Peyer's patch (tissue), 4 donors: ENCODE data around the gene IFRD2. TPM values are rescaled to one million over a fixed set of nuclear protein-coding genes. Genes with fewer than 3 reads are reported as not detected.
"Not testable (repeated sequence)": the region's sequence is repeated elsewhere in the genome, so short reads cannot be mapped to it uniquely, and the experiment has no call there.

ENCODE experiments used
- DNase-seq, 3 donors: peaks; one replicate each; pipeline ENCODE4 v3.0.0-alpha.2; 2017 to 2019
- H3K27ac ChIP-seq, 4 donors: fragments of 200-600 bp; sonication (generic); one replicate each; pipeline ENCODE4 v1.5.1; 2016 to 2019
- H3K27me3 ChIP-seq, 2 donors: fragments of 200-600 bp; sonication (generic); one replicate each; pipeline ENCODE4 v1.5.1; 2019
- H3K36me3 ChIP-seq, 3 donors: fragments of 200-600 bp; sonication (generic); one replicate each; pipeline ENCODE4 v1.5.1; 2016 to 2019
- H3K4me1 ChIP-seq, 4 donors: fragments of 200-600 bp; sonication (generic); one replicate each; pipeline ENCODE4 v1.5.1; 2016 to 2019
- H3K4me3 ChIP-seq, 4 donors: fragments of 200-600 bp; sonication (generic); 1 replicate in 3 of 4; 2 replicates in 1 of 4; pipeline ENCODE4 v1.5.1; 2016 to 2019; ENCODE audit warnings: mild to moderate bottlenecking in 1 of 4
- H3K9me3 ChIP-seq, 4 donors: fragments of 200-600 bp; sonication (generic); one replicate each; pipeline ENCODE4 v1.5.1; 2016 to 2019; ENCODE audit warnings: mild to moderate bottlenecking in 1 of 4
- POLR2A ChIP-seq, 2 donors: fragments of 450-650 bp; IDR thresholded peaks; one replicate each; pipeline ENCODE4 v1.5.1; 2017; ENCODE audit warnings: antibody characterized with exemption in 2 of 2, mild to moderate bottlenecking in 2 of 2, moderate library complexity in 2 of 2
- total RNA-seq, 4 donors: library from RNA; depleted of rRNA; stranded (reverse); fragments of >200 nt; gene quantifications; one replicate each; pipeline ENCODE4 v1.1.0, GENCODE V29; 2016
- TF ChIP-seq, protein P1 (sequence below), 6 experiments: fragments of 450-650 bp in 4 of 6; fragments of 200-600 bp in 2 of 6; sonication (generic) in 1 of 6; IDR thresholded peaks; one replicate each; pipeline ENCODE4 v1.5.1; 2017 to 2019; ENCODE audit warnings: antibody characterized with exemption in 6 of 6, mild to moderate bottlenecking in 3 of 6, moderate library complexity in 1 of 6

IFRD2 gene
- total RNA-seq, 4 donors from 2014 or later = 75.5 to 205 (median 140) TPM

DNA sequence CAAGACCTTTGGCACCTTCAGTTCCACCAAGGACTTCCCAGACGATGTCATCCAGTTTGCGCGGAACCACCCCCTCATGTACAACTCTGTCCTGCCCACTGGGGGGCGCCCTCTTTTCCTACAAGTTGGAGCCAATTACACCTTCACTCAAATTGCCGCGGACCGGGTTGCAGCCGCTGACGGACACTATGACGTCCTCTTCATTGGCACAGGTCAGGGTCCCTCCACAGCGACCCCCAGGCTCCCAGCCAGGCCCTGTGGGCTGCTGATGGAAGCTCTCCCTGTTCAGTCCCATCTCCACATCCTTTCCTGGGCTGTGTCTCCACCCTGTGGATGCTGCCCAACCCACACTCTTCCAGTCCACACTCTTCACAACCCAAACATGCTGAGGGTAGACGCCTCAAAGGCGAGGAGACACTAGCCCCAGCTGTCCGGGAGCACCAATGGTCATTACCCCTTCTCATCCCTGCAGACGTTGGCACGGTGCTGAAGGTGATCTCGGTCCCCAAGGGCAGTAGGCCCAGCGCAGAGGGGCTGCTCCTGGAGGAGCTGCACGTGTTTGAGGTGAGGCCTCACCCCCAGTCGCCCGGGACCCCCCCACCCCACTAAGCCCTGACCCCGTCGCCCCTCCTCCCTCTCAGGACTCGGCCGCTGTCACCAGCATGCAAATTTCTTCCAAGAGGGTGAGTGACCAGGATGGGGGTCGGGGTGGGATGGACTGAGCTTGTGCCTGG lies 17.7 kb downstream of the IFRD2 start:
- H3K27me3 ChIP-seq = no peaks in the 10 kb centered on the region
- H3K27ac ChIP-seq = peak overlapping the region in 1 of 4 donors; percentile 9
- H3K9me3 ChIP-seq = no peaks in the 10 kb centered on the region
- peak; percentile 64 to 88 (median 85) for DNase-seq
- TF ChIP-seq, protein P1, sequence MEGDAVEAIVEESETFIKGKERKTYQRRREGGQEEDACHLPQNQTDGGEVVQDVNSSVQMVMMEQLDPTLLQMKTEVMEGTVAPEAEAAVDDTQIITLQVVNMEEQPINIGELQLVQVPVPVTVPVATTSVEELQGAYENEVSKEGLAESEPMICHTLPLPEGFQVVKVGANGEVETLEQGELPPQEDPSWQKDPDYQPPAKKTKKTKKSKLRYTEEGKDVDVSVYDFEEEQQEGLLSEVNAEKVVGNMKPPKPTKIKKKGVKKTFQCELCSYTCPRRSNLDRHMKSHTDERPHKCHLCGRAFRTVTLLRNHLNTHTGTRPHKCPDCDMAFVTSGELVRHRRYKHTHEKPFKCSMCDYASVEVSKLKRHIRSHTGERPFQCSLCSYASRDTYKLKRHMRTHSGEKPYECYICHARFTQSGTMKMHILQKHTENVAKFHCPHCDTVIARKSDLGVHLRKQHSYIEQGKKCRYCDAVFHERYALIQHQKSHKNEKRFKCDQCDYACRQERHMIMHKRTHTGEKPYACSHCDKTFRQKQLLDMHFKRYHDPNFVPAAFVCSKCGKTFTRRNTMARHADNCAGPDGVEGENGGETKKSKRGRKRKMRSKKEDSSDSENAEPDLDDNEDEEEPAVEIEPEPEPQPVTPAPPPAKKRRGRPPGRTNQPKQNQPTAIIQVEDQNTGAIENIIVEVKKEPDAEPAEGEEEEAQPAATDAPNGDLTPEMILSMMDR (IDR thresholded peaks at IDR 0.05) = peak; percentile 69 to 80 (median 76)
- TF ChIP-seq POLR2A (IDR thresholded peaks at IDR 0.05) = no peak
- H3K4me3 ChIP-seq = no peak overlapping the region
- H3K36me3 ChIP-seq = peaks cover 0 to 15% (median 0%) of the 10 kb centered on the region in 3 donors
- H3K4me1 ChIP-seq = peaks cover 5 to 40% (median 18%) of the 10 kb centered on the region in 4 donors

DNA sequence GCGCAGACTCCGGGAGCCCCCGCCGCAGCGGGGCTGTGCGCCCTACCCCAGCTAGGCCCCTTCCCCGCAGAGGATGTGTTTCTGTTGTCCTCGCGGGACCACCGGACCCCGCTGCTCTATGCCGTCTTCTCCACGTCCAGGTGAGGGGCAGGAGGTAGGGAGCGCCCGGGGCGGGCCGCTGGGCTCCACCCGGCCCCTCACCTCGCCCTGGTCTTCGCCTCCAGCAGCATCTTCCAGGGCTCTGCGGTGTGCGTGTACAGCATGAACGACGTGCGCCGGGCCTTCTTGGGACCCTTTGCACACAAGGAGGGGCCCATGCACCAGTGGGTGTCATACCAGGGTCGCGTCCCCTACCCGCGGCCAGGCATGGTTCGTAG lies 18.6 kb downstream of the IFRD2 start:
- Histone ChIP-seq H3K4me3 (peak overlapping the region in 2 of 4 donors; percentile 34 to 60), H3K9me3 (no peaks in the 10 kb centered on the region), H3K27me3 (no peaks in the 10 kb centered on the region), H3K36me3 (peaks cover 0 to 15% (median 0%) of the 10 kb centered on the region in 3 donors), H3K4me1 (peaks cover 5 to 49% (median 18%) of the 10 kb centered on the region in 4 donors), H3K27ac (no peak overlapping the region)
- no peak for DNase-seq
- TF ChIP-seq, protein P1 (IDR thresholded peaks at IDR 0.05) = no peak
- TF ChIP-seq POLR2A (IDR thresholded peaks at IDR 0.05) = no peak

DNA sequence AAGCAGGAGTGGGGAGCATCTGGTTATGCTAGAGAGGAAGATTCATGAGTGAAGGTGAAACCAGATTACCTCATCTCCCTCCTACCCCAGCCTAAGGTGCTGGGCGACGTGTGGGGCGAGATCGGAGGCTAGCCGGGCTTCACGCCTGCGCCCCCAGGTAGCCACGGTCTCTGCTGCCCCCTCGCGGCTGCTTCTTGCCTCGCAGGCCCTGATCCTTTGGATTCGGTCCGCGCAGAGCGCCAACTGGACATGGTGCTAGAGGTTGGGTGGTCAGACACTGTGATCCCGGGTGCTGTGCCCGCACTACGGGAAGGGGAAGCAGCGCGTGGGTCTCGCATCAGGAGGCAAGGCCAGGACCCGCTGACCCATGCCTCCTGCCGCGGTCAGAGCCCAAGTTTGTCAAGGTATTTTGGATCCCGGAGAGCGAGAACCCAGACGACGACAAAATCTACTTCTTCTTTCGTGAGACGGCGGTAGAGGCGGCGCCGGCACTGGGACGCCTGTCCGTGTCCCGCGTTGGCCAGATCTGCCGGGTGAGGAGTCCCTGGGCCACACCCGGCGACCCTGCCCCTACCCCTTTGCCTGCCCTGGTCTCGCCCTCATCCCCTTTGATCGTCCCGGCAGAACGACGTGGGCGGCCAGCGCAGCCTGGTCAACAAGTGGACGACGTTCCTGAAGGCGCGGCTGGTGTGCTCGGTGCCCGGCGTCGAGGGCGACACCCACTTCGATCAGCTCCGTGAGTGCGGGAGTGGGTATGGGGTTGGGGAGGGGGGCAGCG lies 19.1 kb downstream of the IFRD2 start:
- Histone ChIP-seq H3K9me3 (no peaks in the 10 kb centered on the region), H3K27ac (peak overlapping the region in 1 of 4 donors; percentile 50), H3K27me3 (no peaks in the 10 kb centered on the region), H3K36me3 (peaks cover 0 to 15% (median 0%) of the 10 kb centered on the region in 3 donors), H3K4me1 (peaks cover 6 to 55% (median 18%) of the 10 kb centered on the region in 4 donors), H3K4me3 (peak overlapping the region; percentile 11 to 60 (median 29))
- TF ChIP-seq POLR2A (IDR thresholded peaks at IDR 0.05) = no peak
- TF ChIP-seq, protein P1 (IDR thresholded peaks at IDR 0.05) = peak; percentile 96 to 100 (median 98)
- peak; percentile 84 to 94 (median 94) for DNase-seq

DNA sequence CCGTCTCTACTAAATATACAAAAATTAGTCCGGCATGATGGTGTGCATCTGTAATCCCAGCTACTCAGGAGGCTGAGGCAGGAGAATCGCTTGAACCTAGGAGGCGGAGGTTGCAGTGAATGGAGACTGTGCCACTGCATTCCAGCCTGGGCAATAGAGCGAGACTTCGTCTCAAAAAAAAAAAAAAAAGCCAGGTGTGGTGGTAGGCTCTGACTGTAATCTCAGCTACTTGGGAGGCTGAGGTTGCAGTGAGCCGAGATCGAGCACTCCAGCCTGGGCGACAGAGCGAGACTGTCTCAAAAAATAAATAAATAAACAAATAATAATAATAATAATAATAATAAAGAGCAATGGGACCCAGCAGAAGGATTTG lies 19.7 kb downstream of the IFRD2 start:
- not testable (repeated sequence) for H3K27me3 ChIP-seq, H3K9me3 ChIP-seq, DNase-seq
- Histone ChIP-seq H3K27ac (peak overlapping the region in 2 of 4 donors; percentile 96 to 100), H3K36me3 (peaks cover 0 to 15% (median 0%) of the 10 kb centered on the region in 3 donors), H3K4me1 (peaks cover 12 to 61% (median 20%) of the 10 kb centered on the region in 4 donors), H3K4me3 (peak overlapping the region in 1 of 4 donors; percentile 24)

DNA sequence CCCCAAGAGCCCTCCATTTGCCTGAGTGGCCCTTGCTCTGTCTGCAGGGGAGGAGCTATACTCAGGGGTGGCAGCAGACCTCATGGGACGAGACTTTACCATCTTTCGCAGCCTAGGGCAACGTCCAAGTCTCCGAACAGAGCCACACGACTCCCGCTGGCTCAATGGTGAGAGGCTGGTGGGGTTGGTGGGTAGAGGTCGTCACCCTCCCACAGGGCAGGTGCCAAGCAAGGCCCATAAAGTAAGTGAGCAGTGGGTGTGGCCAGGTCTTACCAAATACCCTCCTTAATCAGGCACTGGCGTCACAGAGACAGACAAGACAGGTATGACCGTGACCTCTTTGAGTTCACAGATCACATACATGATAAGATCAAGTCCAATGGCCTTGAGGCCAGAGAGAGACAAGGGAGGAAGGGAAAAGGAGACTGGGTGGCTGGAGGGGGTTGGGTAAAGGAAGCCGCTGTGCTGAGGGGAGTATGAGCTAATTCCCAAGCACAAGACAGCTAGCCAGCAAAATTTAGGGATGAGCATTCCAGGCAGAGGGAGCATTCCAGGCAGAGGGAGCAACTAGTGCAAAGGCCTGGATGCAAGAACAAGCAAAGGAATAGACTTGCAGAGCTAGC lies 20.8 kb downstream of the IFRD2 start:
- peak overlapping the region in 2 of 4 donors; percentile 57 to 66 for H3K4me3 ChIP-seq

More for the DNA sequence above, 20.8 kb downstream of the IFRD2 start:
- Histone ChIP-seq H3K36me3 (peaks cover 0 to 11% (median 0%) of the 10 kb centered on the region in 3 donors), H3K27me3 (no peaks in the 10 kb centered on the region), H3K9me3 (no peaks in the 10 kb centered on the region), H3K4me1 (peaks cover 12 to 64% (median 20%) of the 10 kb centered on the region in 4 donors), H3K27ac (peak overlapping the region in 3 of 4 donors; percentile 92 to 100 (median 96))
- TF ChIP-seq POLR2A (IDR thresholded peaks at IDR 0.05) = peak; percentile 84 to 94
- TF ChIP-seq, protein P1 (IDR thresholded peaks at IDR 0.05) = no peak
- peak in 2 of 3 donors; percentile 86 to 87 for DNase-seq
